ENCODE data around the gene MAP9. TPM values are rescaled to one million over a fixed set of nuclear protein-coding genes. Genes with fewer than 3 reads are reported as not detected.

Gene MAP9
- total and polyA plus RNA-seq, 2 donors from 2014 or later: 6.2 to 20.1 TPM

DNA sequence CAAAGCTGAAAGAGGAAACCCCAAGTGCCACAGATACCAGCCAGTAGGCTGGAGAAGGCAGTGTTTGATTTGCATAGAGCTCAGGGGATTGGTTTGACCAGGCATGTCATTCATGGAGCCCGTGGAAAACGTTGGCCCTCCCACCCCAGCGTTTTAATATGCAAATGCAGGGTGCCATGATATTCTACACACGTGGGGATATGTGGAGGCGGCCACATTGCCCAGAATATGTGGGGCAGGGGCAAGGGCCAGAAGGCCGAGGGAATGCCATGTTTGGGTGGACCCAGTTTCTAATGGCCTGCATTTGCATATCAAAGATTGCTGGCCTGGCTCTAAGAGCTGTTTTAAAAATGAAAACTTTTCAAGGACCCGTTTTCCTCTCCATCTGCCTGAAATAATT, 71.1 kb downstream of the MAP9 start:
- Histone ChIP-seq H3K9me3 (ENCODE audit: control insufficient read depth in 2 of 3, insufficient read depth in 1 of 3, low read length in 3 of 3) (no peaks in the 10 kb centered on the region), H3K27me3 (ENCODE audit: control insufficient read depth, insufficient read depth, low read length) (no peaks in the 10 kb centered on the region), H3K36me3 (ENCODE audit: control insufficient read depth in 2 of 3, insufficient read depth in 3 of 3, low read length in 3 of 3) (no peaks in the 10 kb centered on the region), H3K4me3 (ENCODE audit: low read length in 3 of 3) (no peak overlapping the region), H3K9ac (ENCODE audit: low read length in 3 of 3) (no peak overlapping the region), H3K4me1 (ENCODE audit: control insufficient read depth in 2 of 3, insufficient read depth in 2 of 3, low read depth in 1 of 3, low read length in 3 of 3) (no peaks in the 10 kb centered on the region), H3K27ac (ENCODE audit: low read depth in 2 of 2, low read length in 2 of 2) (no peak overlapping the region)
- TF ChIP-seq, protein P1, sequence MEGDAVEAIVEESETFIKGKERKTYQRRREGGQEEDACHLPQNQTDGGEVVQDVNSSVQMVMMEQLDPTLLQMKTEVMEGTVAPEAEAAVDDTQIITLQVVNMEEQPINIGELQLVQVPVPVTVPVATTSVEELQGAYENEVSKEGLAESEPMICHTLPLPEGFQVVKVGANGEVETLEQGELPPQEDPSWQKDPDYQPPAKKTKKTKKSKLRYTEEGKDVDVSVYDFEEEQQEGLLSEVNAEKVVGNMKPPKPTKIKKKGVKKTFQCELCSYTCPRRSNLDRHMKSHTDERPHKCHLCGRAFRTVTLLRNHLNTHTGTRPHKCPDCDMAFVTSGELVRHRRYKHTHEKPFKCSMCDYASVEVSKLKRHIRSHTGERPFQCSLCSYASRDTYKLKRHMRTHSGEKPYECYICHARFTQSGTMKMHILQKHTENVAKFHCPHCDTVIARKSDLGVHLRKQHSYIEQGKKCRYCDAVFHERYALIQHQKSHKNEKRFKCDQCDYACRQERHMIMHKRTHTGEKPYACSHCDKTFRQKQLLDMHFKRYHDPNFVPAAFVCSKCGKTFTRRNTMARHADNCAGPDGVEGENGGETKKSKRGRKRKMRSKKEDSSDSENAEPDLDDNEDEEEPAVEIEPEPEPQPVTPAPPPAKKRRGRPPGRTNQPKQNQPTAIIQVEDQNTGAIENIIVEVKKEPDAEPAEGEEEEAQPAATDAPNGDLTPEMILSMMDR (IDR thresholded peaks at IDR 0.05; ENCODE audit: borderline replicate concordance, extremely low read depth, insufficient read depth): no peak
- DNase-seq (no peak), FAIRE-seq (no peak)
- intact Hi-C loops (cut with DNase I): no loop called here

DNA sequence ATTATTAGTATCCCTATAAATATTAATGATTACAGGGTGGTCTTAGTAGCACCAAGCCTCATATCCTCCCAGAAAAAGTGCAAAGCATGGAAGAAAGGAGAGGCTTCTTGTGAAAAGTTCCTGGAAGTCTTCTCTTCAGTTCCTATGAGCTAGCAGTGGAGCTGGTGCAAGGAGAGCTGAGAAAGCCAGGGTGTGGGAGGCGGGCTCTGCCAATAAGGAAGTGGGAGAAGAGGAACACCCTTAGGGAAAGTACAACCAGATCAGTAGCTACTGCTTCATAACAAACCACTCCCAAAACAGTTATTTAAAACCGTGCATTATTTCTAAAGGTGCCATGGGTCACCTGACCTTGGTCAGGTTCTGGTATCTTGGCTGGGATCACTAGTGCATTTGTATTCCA, 72.4 kb downstream of the MAP9 start:
- Histone ChIP-seq H3K4me3 (ENCODE audit: low read length in 3 of 3) (no peak overlapping the region), H3K9ac (ENCODE audit: low read length in 3 of 3) (no peak overlapping the region), H3K27ac (ENCODE audit: low read depth in 2 of 2, low read length in 2 of 2) (no peak overlapping the region), H3K36me3 (ENCODE audit: control insufficient read depth in 2 of 3, insufficient read depth in 3 of 3, low read length in 3 of 3) (no peaks in the 10 kb centered on the region), H3K9me3 (ENCODE audit: control insufficient read depth in 2 of 3, insufficient read depth in 1 of 3, low read length in 3 of 3) (no peaks in the 10 kb centered on the region), H3K4me1 (ENCODE audit: control insufficient read depth in 2 of 3, insufficient read depth in 2 of 3, low read depth in 1 of 3, low read length in 3 of 3) (no peaks in the 10 kb centered on the region), H3K27me3 (ENCODE audit: control insufficient read depth, insufficient read depth, low read length) (no peaks in the 10 kb centered on the region)
- no peak for DNase-seq
- TF ChIP-seq, protein P1 (IDR thresholded peaks at IDR 0.05; ENCODE audit: borderline replicate concordance, extremely low read depth, insufficient read depth): no peak
- intact Hi-C loops (cut with DNase I): no loop called here
- FAIRE-seq: no peak

DNA sequence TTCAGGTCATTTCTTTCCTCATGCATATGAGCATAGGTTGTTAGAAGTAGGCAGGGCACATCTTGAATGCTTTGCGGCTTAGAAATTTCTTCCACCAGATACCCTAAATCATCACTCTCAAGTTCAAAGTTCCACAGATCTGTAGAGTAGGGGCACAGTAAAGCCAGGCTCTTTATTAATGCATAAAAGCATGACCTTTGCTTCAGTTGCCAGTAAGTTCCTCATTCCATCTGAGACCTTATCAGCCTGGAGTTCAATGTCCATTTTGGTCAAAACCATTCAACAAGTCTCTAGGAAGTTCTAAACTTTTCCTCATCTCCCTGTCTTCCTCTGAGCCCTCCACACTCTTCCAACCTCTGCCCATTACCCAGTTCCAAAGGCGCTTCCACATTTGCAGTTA, 77.7 kb downstream of the MAP9 start:
- DNase-seq: no peak
- Histone ChIP-seq H3K36me3 (ENCODE audit: control insufficient read depth in 2 of 3, insufficient read depth in 3 of 3, low read length in 3 of 3) (no peaks in the 10 kb centered on the region), H3K27ac (ENCODE audit: low read depth in 2 of 2, low read length in 2 of 2) (no peak overlapping the region), H3K9ac (ENCODE audit: low read length in 3 of 3) (no peak overlapping the region), H3K27me3 (ENCODE audit: control insufficient read depth, insufficient read depth, low read length) (no peaks in the 10 kb centered on the region), H3K4me1 (ENCODE audit: control insufficient read depth in 2 of 3, insufficient read depth in 2 of 3, low read depth in 1 of 3, low read length in 3 of 3) (no peaks in the 10 kb centered on the region), H3K4me3 (ENCODE audit: low read length in 3 of 3) (no peak overlapping the region), H3K9me3 (ENCODE audit: control insufficient read depth in 2 of 3, insufficient read depth in 1 of 3, low read length in 3 of 3) (peaks cover 0 to 9% (median 0%) of the 10 kb centered on the region in 3 donors)
- intact Hi-C loops (cut with DNase I): no loop called here
- FAIRE-seq: no peak
- TF ChIP-seq, protein P1 (IDR thresholded peaks at IDR 0.05; ENCODE audit: borderline replicate concordance, extremely low read depth, insufficient read depth): no peak

Other genes with a start within 250 kb of the MAP9 start
- 0.54 TPM for gene NPY2R, start 168.3 kb downstream of the MAP9 start, total RNA-seq
- gene NPY2R, start 168.3 kb downstream of the MAP9 start, polyA plus RNA-seq (ENCODE audit: insufficient read depth, low read depth, low replicate concordance): not detected

Measured in kidney (tissue), 14 donors.